ENCODE data around the gene BFSP1. TPM values are rescaled to one million over a fixed set of nuclear protein-coding genes. Genes with fewer than 3 reads are reported as not detected.

The BFSP1 gene
- total RNA-seq, 1 donor from 2014 or later = 0.66 TPM

GRCh38 chr20:17568045-17568788, 37.0 kb upstream of the BFSP1 start:
- intact Hi-C loops (cut with micrococcal nuclease) = no loop called here
- TF ChIP-seq CTCF (IDR thresholded peaks at IDR 0.05; ENCODE audit: borderline replicate concordance) = no peak
- H3K36me3 ChIP-seq = no peaks in the 10 kb centered on the region
- H3K9me3 ChIP-seq (replicated peaks) = no peaks in the 10 kb centered on the region
- no peaks in the 10 kb centered on the region for H3K27me3 ChIP-seq (ENCODE audit: low read depth)
- peak overlapping the region; percentile 90 for H3K4me3 ChIP-seq
- H3K27ac ChIP-seq (replicated peaks) = peak overlapping the region; percentile 98
- DNase-seq = no peak
- H3K4me1 ChIP-seq = peaks cover 55% of the 10 kb centered on the region

GRCh38 chr20:17566345-17566744, 35.2 kb upstream of the BFSP1 start:
- DNase-seq = no peak
- H3K36me3 ChIP-seq = no peaks in the 10 kb centered on the region
- no peaks in the 10 kb centered on the region for H3K27me3 ChIP-seq (ENCODE audit: low read depth)
- H3K4me3 ChIP-seq = no peak overlapping the region
- intact Hi-C loops (cut with micrococcal nuclease) = no loop called here
- no peaks in the 10 kb centered on the region for H3K9me3 ChIP-seq (replicated peaks)
- H3K4me1 ChIP-seq = peaks cover 48% of the 10 kb centered on the region
- H3K27ac ChIP-seq (replicated peaks) = no peak overlapping the region
- no peak for TF ChIP-seq CTCF (IDR thresholded peaks at IDR 0.05; ENCODE audit: borderline replicate concordance)

GRCh38 chr20:17565169-17565845, 34.1 kb upstream of the BFSP1 start:
- DNase-seq = no peak
- H3K27me3 ChIP-seq (ENCODE audit: low read depth) = no peaks in the 10 kb centered on the region
- H3K27ac ChIP-seq (replicated peaks) = no peak overlapping the region
- no peak for TF ChIP-seq CTCF (IDR thresholded peaks at IDR 0.05; ENCODE audit: borderline replicate concordance)
- no peaks in the 10 kb centered on the region for H3K9me3 ChIP-seq (replicated peaks)
- H3K4me3 ChIP-seq = no peak overlapping the region
- intact Hi-C loops (cut with micrococcal nuclease) = no loop called here
- H3K36me3 ChIP-seq = no peaks in the 10 kb centered on the region
- H3K4me1 ChIP-seq = peaks cover 38% of the 10 kb centered on the region

- no peak for TF ChIP-seq CTCF (IDR thresholded peaks at IDR 0.05; ENCODE audit: borderline replicate concordance)
- Histone ChIP-seq H3K27ac (replicated peaks) (peak overlapping the region; percentile 74), H3K9me3 (replicated peaks) (no peaks in the 10 kb centered on the region), H3K4me3 (no peak overlapping the region), H3K4me1 (peaks cover 39% of the 10 kb centered on the region), H3K36me3 (no peaks in the 10 kb centered on the region), H3K27me3 (ENCODE audit: low read depth) (no peaks in the 10 kb centered on the region)
- intact Hi-C loops (cut with micrococcal nuclease) = no loop called here
- no peak for DNase-seq
Measured at GRCh38 chr20:17562804-17563305, 31.7 kb upstream of the BFSP1 start.

GRCh38 chr20:17560344-17561074, 29.3 kb upstream of the BFSP1 start:
- H3K4me1 ChIP-seq = peaks cover 50% of the 10 kb centered on the region
- no peak overlapping the region for H3K27ac ChIP-seq (replicated peaks)
- H3K4me3 ChIP-seq = no peak overlapping the region
- no peak for DNase-seq
- no peaks in the 10 kb centered on the region for H3K9me3 ChIP-seq (replicated peaks)
- no peaks in the 10 kb centered on the region for H3K27me3 ChIP-seq (ENCODE audit: low read depth)
- intact Hi-C loops (cut with micrococcal nuclease) = no loop called here
- TF ChIP-seq CTCF (IDR thresholded peaks at IDR 0.05; ENCODE audit: borderline replicate concordance) = no peak
- no peaks in the 10 kb centered on the region for H3K36me3 ChIP-seq

Measured in left ventricle myocardium inferior (tissue), 1 donor.